Measurements from ENCODE around the gene TWF2. TPM values are rescaled to one million over a fixed set of nuclear protein-coding genes. Genes with fewer than 3 reads are reported as not detected.

Gene TWF2
- total RNA-seq, 2 donors from 2014 or later: 40.7 to 41.9 TPM

DNA sequence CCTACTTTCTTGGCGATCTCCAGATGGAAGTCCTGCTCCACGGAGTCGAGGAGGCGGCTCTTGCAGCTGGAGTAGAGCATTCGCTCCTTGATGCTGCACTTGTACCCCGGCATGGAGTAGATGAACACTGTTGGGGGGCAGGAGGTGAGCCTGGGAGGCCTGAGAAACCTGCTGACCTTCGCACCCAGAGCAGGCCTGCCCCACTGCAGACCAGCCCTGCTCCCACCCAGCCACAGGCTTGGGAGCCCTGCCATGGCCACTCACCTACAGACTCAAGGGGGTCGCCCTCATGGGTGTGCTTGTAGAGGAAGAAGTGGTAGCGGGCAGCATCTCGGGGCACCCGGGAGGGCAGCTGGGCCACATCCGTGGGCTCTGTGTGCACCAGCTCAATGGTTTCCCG lies 9.3 kb downstream of the TWF2 start:
- no peak overlapping the region for H3K9ac ChIP-seq (ENCODE audit: extremely low read depth, low read length, poor library complexity, severe bottlenecking)
- TF ChIP-seq, protein P1, sequence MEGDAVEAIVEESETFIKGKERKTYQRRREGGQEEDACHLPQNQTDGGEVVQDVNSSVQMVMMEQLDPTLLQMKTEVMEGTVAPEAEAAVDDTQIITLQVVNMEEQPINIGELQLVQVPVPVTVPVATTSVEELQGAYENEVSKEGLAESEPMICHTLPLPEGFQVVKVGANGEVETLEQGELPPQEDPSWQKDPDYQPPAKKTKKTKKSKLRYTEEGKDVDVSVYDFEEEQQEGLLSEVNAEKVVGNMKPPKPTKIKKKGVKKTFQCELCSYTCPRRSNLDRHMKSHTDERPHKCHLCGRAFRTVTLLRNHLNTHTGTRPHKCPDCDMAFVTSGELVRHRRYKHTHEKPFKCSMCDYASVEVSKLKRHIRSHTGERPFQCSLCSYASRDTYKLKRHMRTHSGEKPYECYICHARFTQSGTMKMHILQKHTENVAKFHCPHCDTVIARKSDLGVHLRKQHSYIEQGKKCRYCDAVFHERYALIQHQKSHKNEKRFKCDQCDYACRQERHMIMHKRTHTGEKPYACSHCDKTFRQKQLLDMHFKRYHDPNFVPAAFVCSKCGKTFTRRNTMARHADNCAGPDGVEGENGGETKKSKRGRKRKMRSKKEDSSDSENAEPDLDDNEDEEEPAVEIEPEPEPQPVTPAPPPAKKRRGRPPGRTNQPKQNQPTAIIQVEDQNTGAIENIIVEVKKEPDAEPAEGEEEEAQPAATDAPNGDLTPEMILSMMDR (conservative IDR thresholded peaks at IDR 0.05): no peak
- H3K36me3 Mint-ChIP-seq (ENCODE audit: low read depth): peaks cover 29% of the 10 kb centered on the region
- WGBS, 2 experiments (ENCODE audit: insufficient coverage in 1 of 2, insufficient read length in 1 of 2): 95 to 97% methylated on average over 7 to 13 of the region's 13 CpGs
- no peak overlapping the region for H3K4me3 Mint-ChIP-seq
- peak; percentile 17 for DNase-seq
- no peaks in the 10 kb centered on the region for H3K9me3 ChIP-seq (ENCODE audit: control insufficient read depth, low read length)
- no peaks in the 10 kb centered on the region for H3K27me3 Mint-ChIP-seq (ENCODE audit: insufficient read depth)
- no peaks in the 10 kb centered on the region for H3K27me3 ChIP-seq (ENCODE audit: control insufficient read depth, insufficient read depth, low read length, poor library complexity, severe bottlenecking)
- no peak overlapping the region for H3K27ac ChIP-seq (ENCODE audit: low read depth, low read length)
- H3K36me3 ChIP-seq (ENCODE audit: control insufficient read depth, insufficient read depth, low read length): peaks cover 18% of the 10 kb centered on the region
- H3K4me1 ChIP-seq (ENCODE audit: control insufficient read depth, insufficient read depth, low read length): no peaks in the 10 kb centered on the region
- H3K9me3 Mint-ChIP-seq: no peaks in the 10 kb centered on the region
- no peak overlapping the region for H3K4me3 ChIP-seq (ENCODE audit: low read length)
- H3K27ac Mint-ChIP-seq: no peak overlapping the region
- H3K4me1 Mint-ChIP-seq: no peaks in the 10 kb centered on the region

DNA sequence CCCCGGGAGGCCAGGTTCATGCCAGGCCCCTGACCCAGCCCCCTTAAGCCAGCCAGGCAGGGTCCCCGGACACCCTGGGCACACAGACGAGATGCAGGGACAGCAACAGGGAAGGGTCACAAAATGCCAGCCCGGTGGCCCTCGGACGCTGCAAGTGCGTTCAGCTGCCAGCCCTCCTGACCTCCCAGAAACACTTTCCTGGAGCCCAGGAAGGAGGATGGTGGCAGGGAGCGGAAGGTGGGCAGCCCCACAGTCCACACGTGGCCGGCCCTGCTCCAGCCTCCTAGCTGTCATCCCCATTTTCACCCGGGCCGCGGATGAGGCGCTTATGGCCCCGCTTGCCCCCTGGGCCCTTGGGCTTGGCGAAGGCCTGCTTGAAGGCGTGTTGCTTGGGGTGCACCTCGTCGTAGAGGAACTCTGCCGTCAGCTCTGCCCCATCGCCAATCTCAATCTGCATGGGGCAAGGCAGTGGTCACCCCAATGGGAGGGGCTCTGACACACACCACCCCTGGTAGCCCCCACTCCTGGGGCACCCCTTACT lies 10.1 kb downstream of the TWF2 start:
- Histone ChIP-seq H3K27ac (ENCODE audit: low read depth, low read length) (no peak overlapping the region), H3K4me3 (ENCODE audit: low read length) (no peak overlapping the region), H3K9me3 (ENCODE audit: control insufficient read depth, low read length) (no peaks in the 10 kb centered on the region), H3K9ac (ENCODE audit: extremely low read depth, low read length, poor library complexity, severe bottlenecking) (no peak overlapping the region), H3K4me1 (ENCODE audit: control insufficient read depth, insufficient read depth, low read length) (no peaks in the 10 kb centered on the region), H3K27me3 (ENCODE audit: control insufficient read depth, insufficient read depth, low read length, poor library complexity, severe bottlenecking) (no peaks in the 10 kb centered on the region), H3K36me3 (ENCODE audit: control insufficient read depth, insufficient read depth, low read length) (peaks cover 18% of the 10 kb centered on the region)
- no peak for DNase-seq
- Mint-ChIP-seq H3K36me3 (ENCODE audit: low read depth) (peaks cover 24% of the 10 kb centered on the region), H3K9me3 (no peaks in the 10 kb centered on the region), H3K27ac (no peak overlapping the region), H3K4me1 (no peaks in the 10 kb centered on the region), H3K27me3 (ENCODE audit: insufficient read depth) (no peaks in the 10 kb centered on the region), H3K4me3 (no peak overlapping the region)
- 95% methylated on average over 17 to 21 of the region's 21 CpGs for WGBS, 2 experiments (ENCODE audit: insufficient coverage in 1 of 2, insufficient read length in 1 of 2)
- TF ChIP-seq, protein P1 (conservative IDR thresholded peaks at IDR 0.05): no peak

DNA sequence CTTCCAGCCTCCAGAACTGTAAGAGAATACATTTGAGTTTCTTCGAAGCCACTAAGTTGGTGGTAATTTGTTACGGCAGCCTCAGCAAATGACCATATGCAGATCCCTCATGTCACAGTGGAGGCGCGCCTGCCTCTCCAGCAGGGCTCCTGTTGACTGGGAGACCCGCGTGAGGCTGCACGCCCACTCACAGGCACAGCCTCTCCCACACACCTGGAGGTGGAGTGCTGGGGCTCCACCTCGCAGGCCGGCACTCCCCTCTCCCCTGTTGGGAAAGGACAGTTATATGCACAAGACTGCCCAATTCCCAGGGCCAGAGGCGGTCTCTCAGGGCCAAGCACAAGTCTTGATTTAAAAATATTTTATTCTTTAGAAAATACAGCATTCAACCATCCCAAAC lies 10.7 kb downstream of the TWF2 start:
- H3K36me3 ChIP-seq (ENCODE audit: control insufficient read depth, insufficient read depth, low read length): peaks cover 18% of the 10 kb centered on the region
- H3K27ac ChIP-seq (ENCODE audit: low read depth, low read length): no peak overlapping the region
- no peaks in the 10 kb centered on the region for H3K4me1 ChIP-seq (ENCODE audit: control insufficient read depth, insufficient read depth, low read length)
- no peak overlapping the region for H3K4me3 ChIP-seq (ENCODE audit: low read length)
- H3K9me3 ChIP-seq (ENCODE audit: control insufficient read depth, low read length): no peaks in the 10 kb centered on the region
- Mint-ChIP-seq H3K4me1 (no peaks in the 10 kb centered on the region), H3K4me3 (no peak overlapping the region), H3K9me3 (no peaks in the 10 kb centered on the region), H3K27ac (no peak overlapping the region), H3K36me3 (ENCODE audit: low read depth) (peaks cover 23% of the 10 kb centered on the region), H3K27me3 (ENCODE audit: insufficient read depth) (no peaks in the 10 kb centered on the region)
- DNase-seq: no peak
- no peak overlapping the region for H3K9ac ChIP-seq (ENCODE audit: extremely low read depth, low read length, poor library complexity, severe bottlenecking)
- 88 to 94% methylated on average over 8 to 10 of the region's 10 CpGs for WGBS, 2 experiments (ENCODE audit: insufficient coverage in 1 of 2, insufficient read length in 1 of 2)
- TF ChIP-seq, protein P1 (conservative IDR thresholded peaks at IDR 0.05): no peak
- no peaks in the 10 kb centered on the region for H3K27me3 ChIP-seq (ENCODE audit: control insufficient read depth, insufficient read depth, low read length, poor library complexity, severe bottlenecking)
